AG09309 (cell line): ENCODE data around the gene COA1.
A peak's percentile ranks its signal among the peaks of the same experiment; 100 is the strongest.

Experiments
- DNase-seq: peaks from one replicate; pipeline ENCODE4 v3.0.0-alpha.2; 2010; ENCODE audit warnings: low read depth
- H3K4me3 ChIP-seq: 2 replicates; pipeline ENCODE4 v1.5.1; 2011; ENCODE audit warnings: mild to moderate bottlenecking, low read depth, low read length, moderate library complexity; ENCODE audit not compliant: control insufficient read depth
- CTCF ChIP-seq: IDR thresholded peaks from 2 replicates; pipeline ENCODE4 v1.5.1; 2011; ENCODE audit warnings: mild to moderate bottlenecking, low read depth, low read length, inconsistent platforms; ENCODE audit not compliant: insufficient read depth, control insufficient read depth; ENCODE audit errors: missing control alignments

The COA1 gene

GRCh38 chr7:43647673-43648472 lies 81.5 kb downstream of the COA1 start:
- TF ChIP-seq CTCF = no peak
- peak; percentile 99 for DNase-seq
- peak overlapping the region; percentile 13 for H3K4me3 ChIP-seq

GRCh38 chr7:43647339-43647672 lies 82.0 kb downstream of the COA1 start:
- DNase-seq = peak; percentile 61
- peak overlapping the region; percentile 13 for H3K4me3 ChIP-seq
- no peak for TF ChIP-seq CTCF

GRCh38 chr7:43646603-43647338 lies 82.6 kb downstream of the COA1 start:
- no peak for DNase-seq
- TF ChIP-seq CTCF = no peak
- H3K4me3 ChIP-seq = peak overlapping the region; percentile 7

GRCh38 chr7:43645699-43646226 lies 83.6 kb downstream of the COA1 start:
- no peak overlapping the region for H3K4me3 ChIP-seq
- DNase-seq = no peak
- no peak for TF ChIP-seq CTCF

GRCh38 chr7:43643846-43644245 lies 85.5 kb downstream of the COA1 start:
- DNase-seq = no peak
- no peak for TF ChIP-seq CTCF
- no peak overlapping the region for H3K4me3 ChIP-seq

- H3K4me3 ChIP-seq = no peak overlapping the region
- DNase-seq = no peak
- TF ChIP-seq CTCF = no peak
These were observed 86.3 kb downstream of the COA1 start for GRCh38 chr7:43642897-43643630.
